COLO668 (cell line): ENCODE data around the gene ZCCHC14.
"Not testable (repeated sequence)": the region's sequence is repeated elsewhere in the genome, so short reads cannot be mapped to it uniquely, and the experiment has no call there.

Source experiments
- DNase-seq: peaks from one replicate; lab custom pipeline; 2025; ENCODE audit not compliant: unreplicated experiment; lab: John Stamatoyannopoulos, UW

ZCCHC14 gene

DNA sequence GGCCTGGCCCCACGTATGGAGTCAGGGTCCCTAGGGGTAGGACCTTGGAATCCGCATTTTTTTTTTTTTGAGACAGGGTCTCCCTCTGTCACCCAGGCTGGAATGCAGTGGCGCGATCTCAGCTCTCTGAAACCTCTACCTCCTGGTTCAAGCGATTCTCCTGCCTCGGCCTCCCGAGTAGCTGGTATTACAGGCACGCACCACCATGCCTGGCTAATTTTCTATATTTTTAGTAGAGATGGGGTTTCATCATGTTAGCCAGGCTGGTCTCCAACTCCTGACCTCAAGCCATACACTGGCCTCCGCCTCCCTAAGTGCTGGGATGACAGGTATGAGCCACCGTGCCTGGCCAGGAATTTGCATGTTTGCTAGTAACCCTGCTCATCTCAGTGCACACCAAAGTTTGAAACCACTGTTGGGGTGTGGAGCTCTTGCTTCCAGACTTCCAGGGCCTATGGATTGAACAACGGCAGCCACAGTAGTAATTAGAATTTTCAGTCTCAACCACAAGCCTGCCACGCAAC is 5.0 kb upstream of the ZCCHC14 start:
- not testable (repeated sequence) for DNase-seq

DNA sequence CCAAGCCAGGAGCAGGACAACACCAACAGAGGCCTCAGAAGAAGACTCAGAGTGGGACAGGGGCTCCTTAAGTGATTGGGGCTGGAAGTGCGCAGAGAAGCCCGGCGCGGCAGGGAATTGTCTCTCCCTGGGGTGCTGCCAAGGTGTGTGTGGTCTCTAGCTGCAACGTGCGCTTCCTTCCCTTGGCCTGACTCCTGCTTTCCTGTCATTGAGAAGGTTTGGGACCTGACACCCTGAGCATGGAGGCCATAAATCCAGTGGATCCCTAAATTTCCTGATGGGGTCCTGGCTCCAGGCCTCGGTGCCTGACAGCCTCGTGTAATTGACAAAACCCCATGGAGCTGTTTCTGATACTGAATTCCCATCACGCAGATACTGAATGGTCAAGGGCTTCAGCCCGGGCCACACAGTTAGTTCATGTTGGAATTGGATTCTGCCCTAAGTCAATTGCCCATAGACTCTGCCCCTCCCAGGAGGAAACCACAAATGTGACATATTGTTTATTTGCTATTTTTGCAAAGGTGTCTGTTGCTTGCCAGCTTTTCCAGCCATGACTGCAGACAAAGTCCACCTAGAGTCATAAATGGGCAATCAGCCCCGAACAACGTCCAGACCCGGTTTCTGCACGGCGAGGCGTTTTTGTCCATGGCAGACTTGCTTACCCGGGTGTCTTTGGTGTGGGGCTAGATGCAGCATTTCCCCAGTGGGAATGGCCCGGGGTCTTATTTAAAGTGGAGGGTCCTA is 4.4 kb upstream of the ZCCHC14 start:
- not testable (repeated sequence) for DNase-seq

DNA sequence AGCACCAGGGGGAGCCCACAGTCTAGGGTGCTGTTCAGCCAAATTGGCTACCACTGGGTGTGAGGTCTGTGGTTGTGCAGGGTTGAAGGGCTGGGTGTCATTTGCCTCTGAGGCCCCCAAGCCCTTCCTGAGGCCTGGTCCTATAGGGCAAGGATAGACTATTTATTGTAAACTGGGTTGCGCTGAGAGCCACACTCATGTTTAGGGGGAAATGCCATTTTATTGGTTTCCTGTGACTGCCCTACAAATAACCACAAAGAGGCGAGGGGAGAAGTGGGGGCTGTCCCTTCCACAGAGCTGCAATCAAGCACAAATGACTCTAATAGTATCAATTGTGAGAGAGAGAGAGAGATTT is 3.6 kb upstream of the ZCCHC14 start:
- DNase-seq, result no peak

DNA sequence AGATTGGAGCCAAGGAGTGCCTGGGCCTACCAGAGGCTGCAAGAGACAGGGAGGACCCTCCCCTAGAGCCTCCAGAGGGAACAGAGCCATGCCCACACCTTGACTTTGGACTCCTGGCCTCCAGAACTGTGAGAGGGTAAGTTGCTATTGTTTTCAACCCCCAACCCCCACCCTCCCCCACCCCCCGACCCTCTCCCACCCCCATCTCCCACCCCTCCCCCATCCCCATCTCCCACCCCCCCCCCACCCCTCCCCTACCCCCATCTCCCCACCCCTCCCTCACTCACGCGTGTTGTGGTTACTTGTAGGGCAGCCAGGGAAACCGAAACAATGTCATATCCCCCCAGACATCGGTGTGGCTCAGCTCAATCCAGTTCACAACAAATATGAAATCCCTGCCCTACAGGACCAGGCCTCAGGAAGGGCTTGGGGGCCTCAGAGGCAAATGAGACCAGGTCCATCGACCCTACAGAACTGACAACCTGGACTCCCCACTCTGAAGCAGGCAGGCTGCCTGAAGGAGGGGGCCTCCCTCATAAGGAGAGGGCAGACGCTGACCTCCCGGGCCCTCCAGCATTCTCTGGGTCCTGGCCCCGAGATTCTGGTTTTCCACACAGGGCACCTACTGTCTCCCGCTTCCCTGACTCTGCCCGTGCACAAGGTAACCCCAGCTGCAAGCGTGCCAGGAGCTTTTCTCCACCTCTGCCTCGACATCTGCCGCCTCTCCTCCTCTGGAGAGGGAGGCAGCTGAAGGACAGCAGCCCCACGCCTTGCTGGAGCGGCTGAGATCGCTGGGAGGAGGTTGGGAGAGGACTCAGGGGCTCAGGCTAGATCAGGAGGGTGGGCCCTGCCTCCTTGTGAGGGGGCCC is 3.0 kb upstream of the ZCCHC14 start:
- no peak for DNase-seq

DNA sequence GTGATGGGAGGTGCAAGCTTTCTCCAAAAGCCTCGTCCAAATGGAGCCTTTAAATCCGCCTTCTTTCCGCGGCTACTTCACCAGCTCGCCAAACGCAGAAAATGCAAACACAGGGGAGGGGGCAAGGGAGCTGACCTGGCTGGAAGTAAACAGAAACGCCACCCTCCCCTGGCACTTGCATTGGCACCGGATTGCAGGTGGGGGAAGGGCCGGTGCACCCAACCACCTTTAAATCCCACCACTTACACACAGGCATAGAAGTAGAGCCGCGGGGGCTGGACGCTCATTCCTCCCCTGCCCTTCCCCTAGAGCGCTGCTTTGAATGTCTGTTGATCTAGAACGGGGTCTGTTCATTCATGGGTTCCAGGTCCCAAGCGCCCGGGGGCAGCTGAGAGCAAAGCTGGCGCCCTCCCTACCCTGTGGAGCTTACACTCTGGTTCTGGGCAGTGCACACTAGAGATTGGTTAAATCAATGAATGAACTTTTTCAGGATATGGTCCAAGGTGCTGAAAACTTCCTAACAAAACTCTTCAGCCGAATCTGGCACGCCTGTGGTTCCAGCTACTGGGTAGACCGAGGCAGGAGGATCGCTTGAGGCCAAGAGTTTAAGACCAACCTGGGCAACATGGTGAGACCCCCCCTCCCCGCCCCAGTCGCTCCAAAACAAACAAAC is 920 bp upstream of the ZCCHC14 start:
- no peak for DNase-seq

DNA sequence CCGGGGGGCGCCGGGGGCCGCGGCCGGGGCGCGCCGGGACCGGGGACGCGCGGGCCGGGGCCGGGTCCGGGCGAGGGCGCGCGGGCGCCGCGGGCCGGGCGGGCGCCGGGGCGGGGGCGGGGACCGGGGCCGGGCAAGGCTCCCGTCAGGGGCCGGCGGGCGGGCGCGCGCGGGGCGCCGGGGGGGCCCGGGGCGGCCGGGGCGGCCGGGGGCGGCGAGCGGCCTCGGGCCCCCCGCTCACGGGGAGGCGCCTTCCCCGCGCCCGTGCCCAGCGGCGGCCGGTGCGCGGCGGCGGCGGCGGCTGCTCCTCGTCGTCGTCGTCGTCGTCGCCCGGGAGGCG is 563 bp downstream of the ZCCHC14 start:
- DNase-seq, result no peak

DNA sequence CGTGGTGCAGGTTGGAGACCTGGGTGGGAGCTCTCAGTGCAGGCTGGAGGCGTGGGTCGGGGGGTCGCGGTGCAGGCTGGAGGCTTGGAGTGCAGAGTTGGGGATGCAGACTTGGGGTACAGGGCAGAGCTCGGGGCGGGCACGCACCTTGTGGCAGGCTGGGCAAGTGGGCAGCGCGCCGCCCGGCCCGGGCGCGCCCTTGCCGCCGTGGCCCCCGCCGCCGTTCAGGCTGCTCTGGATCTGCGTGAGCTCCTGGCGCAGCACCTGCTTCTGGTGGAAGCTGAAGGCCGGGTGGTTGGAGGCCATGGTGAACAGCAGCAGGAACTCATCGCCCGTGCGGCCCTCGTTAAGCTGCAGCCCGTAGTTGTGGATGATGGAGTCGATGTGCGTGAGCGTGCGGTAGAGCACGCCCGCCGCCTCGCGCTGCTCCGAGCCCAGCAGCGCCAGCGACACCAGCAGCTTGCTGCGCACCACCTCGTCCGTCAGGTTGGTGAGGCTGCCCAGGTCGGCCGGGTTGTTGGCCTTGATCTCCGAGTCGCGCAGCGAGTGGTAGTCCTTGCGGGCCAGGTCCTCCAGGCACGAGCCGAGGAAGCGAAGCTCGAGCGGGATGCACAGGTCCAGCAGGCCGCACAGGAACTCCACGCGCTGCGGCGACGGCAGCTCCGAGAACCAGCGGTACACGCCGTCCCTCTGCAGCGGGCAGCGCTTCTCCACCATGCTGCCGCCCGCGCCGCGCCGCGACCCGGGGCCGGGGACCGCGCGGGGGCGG is 1.1 kb downstream of the ZCCHC14 start:
- DNase-seq, result peak; percentile 40

DNA sequence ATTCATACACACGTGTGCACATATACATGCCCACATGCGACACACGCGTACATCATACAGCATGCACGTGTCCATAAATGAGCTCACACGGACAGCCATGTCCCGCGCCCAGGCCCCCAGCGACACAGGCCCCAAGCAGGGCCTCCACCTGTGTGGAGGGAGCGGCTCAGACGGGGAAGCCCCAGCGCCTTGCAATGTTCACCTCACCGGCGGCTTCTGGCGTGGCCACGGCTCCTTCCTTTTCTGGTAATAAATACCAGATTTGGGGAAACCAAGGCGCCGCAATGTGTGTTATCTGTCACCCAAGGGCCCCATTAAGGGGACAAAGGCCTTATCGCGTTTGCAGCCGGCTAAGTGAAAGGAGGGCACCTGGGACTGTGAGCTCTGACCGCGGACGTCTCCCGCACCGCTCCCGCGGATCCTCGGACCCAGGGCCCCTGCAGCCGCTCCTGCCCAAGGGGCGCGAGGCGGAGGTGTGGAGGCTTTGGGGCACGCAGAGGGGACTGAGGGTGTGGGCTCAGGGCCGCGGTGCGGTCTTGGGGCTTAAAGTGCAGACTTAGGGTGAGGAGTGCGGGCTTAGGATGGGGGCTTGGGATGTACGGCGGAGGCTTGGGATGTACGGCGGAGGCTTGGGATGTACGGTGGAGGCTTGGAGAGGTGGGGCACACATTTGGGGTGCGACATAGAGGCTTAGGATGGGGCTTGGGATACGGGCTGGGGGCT is 1.9 kb downstream of the ZCCHC14 start:
- peak; percentile 59 for DNase-seq

DNA sequence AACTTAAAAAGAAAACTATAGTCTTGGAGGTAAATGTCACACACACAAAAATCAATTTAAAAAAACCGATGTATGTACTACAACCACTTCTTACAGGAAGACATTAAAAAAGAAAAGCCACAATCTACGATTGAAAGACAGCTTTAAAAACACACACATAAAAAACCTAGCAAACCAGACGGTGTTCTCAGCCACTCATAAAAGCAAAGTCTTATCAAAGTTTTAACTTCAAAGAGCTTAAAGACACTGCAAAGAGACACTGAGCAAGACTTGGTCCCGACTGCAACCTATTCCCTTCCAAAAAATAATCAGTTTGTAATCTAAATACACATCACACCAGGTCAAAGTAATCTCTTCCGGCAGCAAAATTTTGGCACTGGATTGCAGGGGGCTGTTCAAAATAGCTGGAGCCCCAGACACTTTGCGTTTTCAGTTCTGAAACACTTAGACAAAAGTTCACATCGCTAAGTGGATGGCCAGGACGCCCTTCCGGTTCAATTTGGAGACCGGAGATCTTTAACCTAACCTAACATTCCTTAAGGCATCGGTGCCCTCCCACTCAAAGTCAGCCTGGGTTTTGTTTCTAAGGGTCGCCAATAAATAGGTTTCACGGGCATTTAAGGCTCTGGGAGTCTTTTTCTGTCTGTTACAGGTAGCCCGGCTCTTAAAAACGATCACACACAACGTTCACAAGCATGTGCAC is 2.6 kb downstream of the ZCCHC14 start:
- no peak for DNase-seq

DNA sequence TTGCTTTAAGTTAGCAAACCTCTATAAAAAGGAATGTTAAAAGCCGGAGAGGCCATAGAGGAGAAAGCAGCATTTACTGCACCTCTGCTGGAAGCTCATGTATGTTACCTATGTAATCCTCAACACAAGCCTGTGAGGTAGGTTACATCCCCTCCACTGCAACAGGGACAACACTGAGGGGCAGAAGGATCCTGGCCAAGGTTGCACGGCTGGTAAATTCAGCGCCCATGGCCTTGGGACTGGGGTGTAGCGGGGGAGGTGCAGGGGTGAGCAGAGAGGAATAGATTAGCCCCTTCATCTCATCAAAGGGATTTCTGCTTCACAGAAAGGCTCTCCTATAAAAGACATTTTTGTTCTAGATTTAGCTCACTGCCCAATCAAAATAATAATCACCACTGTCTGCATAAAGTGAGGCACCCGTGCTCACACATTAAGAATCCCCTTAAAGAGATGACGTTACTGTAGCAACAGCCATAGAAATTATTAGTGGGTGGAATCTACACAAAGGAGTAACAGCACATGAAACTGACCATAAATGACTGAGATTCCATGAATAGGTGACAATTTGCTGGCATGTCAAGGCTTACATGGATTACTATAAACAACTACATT is 3.3 kb downstream of the ZCCHC14 start:
- DNase-seq, result no peak

DNA sequence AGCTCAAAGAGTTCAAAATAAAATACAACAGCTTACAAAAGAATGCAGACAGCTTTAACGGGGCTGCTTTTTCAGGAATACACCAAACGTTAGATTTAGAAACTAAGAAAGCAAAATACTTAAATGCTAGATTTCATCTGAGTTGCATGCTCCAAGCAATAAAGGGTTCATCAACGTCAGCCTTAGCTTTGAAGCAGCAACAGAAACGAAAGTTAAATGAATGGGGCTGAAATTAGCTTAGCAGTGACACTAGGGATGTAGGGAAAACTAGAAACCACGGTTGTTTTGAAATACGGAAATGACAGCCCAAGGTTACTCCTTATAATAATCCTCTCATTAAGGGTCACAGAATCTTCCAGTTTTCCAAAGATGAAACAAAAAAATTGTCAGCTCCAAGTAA is 3.9 kb downstream of the ZCCHC14 start:
- DNase-seq, result not testable (repeated sequence)

DNA sequence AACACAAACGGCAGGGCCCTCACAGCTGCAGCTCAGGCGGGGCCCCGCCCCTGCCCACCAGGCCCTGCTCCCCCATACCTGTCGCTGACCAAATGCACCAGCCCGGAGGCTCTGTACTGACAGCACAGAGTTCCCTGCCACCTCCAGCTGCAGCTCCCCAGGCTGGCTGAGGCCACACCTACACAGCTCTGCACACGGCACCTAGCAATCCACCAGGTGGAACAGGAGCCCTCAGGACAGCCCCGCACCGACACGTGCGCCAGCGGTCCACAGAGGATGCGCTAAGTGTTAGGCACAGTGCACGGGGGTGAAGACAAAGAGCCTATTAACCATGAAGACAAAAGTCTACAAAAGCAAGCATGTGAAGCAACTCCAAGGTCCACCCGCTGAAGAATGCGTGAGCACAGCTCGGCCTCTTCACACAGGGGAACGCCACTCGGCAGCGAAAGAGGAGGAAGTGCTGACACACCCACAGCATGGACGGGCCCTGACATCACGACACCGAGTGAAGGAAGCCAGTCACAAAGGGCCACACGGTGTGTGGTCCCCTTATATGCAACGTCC is 5.4 kb downstream of the ZCCHC14 start:
- DNase-seq, result peak; percentile 94

DNA sequence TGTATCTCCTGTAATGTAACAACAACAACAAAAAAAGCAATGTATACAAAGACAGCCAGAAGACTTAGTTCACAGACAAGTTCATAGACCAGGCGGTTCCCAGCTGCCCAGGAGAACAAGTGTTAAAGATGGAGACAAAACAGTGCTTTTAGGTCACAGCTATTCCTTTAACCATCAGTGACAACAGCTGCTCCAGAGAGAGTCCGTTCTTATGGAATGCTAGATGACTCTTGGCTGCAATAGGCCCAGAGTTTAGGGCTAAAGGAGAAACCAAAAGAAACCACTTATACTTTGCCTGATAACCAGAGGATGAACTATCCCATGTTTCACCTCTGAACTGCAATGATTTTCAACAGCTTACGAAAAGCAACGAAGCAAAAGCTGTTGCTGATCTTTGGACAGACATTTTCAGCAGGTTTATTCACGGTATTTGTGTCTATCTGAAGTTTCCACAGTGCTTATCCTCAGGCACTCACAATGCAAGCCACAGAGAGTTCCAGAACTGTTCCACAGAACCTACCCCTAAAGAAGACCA is 6.0 kb downstream of the ZCCHC14 start:
- DNase-seq, result no peak

DNA sequence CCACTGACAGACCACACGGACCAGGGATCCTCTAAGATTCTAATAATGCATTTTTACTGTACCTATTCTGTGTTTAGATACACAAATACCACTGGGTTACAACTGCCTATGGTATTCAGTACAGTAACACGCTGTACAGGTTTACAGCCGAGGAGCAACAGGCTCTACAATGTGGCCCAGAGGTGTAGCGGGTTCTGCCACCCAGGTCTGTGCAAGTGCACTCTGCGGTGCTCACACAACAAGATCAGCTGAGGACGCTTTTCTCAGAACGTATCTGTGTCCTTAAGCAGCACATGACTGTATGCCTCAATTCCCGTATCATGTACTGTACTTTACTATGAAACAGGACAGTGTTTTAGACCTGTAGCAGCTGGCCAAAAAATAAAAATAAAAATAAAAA is 6.5 kb downstream of the ZCCHC14 start:
- no peak for DNase-seq

DNA sequence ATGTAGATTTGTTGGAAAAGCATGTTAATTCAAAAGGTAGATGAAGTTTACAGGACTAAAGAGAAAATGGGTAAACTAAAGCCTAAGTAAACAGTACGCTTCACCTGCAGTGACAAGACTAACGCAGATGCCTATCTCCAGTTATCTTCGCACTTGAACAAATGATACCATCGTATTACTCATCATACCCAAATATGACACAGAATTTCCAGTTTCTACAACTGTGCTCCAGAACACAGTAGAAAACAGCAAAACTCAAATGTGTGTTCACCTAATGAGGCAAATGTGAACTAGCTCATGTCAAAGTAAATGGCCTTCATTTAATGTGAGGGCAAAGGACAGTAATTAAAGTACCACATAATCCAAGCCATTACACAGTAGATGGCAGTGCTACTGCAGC is 7.0 kb downstream of the ZCCHC14 start:
- DNase-seq, result not testable (repeated sequence)

DNA sequence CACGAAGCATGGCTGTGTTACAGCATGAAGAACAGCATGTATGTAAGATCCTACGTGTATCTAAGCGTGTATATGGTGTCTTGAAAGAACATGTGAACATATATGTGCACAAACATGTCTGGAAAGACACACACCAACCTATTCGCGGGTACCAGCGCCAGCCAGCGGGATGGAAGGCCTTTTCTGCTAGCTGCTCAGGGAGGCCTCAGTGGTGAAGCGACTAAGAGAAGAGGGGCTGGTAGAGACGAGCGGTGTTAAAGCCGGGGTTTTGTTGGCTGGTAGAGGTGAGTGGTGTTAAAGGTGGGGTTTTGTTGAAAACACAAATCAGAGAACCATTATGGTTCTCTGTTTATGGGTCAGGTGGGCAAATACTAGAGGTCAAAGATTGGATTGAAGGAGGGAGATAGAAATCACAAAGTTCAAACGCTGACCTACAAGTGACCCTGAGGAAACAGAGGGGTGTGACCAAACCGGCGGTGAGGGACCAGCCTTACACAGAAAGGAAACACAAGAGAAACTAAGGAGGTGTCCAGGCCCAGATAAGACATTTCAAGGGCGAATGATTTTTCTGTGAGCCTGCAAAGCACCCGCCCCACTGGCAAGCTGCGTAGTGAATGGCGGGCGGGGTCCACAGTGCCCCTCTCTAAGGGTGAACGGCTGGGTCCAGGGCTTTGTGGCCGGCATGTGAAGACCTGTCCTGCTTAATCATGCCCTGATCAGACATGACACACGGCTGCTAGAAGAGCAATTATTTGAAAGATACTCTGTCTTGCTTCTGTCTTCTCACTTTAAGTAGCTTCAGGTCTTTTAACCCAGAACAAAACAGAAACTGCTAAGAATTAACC is 8.1 kb downstream of the ZCCHC14 start:
- DNase-seq, result no peak

DNA sequence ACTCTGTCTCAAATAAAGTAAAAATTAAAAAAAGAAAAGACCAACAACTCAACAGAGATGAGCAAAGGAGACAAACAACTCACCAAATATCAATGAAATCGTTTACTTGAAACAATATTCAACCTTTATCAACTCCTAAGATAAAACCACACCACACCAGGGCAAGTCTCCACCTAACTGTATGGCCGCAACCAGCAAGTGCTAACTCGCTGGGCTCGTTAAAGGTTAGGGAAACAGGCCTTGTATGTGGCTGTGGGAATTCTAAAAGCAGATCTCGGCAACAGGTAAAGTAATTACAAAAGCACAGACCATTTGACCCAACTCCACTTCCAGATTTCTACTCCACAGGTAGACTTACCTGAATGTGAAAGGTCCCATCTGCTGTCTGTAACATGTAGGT is 9.3 kb downstream of the ZCCHC14 start:
- no peak for DNase-seq

DNA sequence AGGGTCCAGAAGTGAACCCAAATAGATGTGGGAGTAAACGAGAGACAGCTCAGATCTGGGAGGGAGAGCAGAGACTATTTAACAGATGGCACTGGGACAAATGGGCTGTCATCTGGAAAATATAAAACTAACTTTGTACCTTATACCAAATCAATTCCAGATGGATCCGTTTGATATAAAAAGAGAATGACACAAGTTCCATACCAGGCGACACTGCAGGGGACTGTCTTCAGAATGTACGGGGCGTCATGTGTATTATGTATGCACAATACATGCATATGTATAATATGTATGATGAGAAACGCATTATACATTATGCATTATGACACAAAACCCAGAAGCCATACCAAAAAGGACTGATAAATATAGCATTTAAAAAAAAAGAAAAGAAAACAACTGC is 10.2 kb downstream of the ZCCHC14 start:
- not testable (repeated sequence) for DNase-seq
